HG02588 (cell line): ENCODE data around the gene FAH.
"Not testable (repeated sequence)": the region's sequence is repeated elsewhere in the genome, so short reads cannot be mapped to it uniquely, and the experiment has no call there.

Experiments used
- ATAC-seq: cut with Tn5 transposase; IDR thresholded peaks from one replicate; pipeline ENCODE4 v1.9.1; 2021; ENCODE audit warnings: mild to moderate bottlenecking, moderate library complexity; ENCODE audit not compliant: unreplicated experiment

Gene FAH

GRCh38 chr15:80151148-80151547 is 1.7 kb upstream of the FAH start:
- no peak for ATAC-seq

- no peak for ATAC-seq
These were observed 1.2 kb upstream of the FAH start for GRCh38 chr15:80151576-80151975.

GRCh38 chr15:80152180-80152895 is 461 bp upstream of the FAH start:
- peak; percentile 56 for ATAC-seq

GRCh38 chr15:80153900-80154299 is 1.1 kb downstream of the FAH start:
- no peak for ATAC-seq

- ATAC-seq = no peak
These were observed 1.5 kb downstream of the FAH start for GRCh38 chr15:80154336-80154735.

GRCh38 chr15:80155001-80155377 is 2.2 kb downstream of the FAH start:
- ATAC-seq = no peak

GRCh38 chr15:80155378-80156175 is 2.8 kb downstream of the FAH start:
- ATAC-seq = not testable (repeated sequence)

GRCh38 chr15:80156176-80156720 is 3.4 kb downstream of the FAH start:
- ATAC-seq = no peak

GRCh38 chr15:80157215-80157614 is 4.4 kb downstream of the FAH start:
- no peak for ATAC-seq

- no peak for ATAC-seq
These were observed 6.5 kb downstream of the FAH start for GRCh38 chr15:80159301-80159700.

- no peak for ATAC-seq
These were observed 7.2 kb downstream of the FAH start for GRCh38 chr15:80159811-80160569.

- no peak for ATAC-seq
These were observed 7.9 kb downstream of the FAH start for GRCh38 chr15:80160570-80161156.

- no peak for ATAC-seq
These were observed 8.7 kb downstream of the FAH start for GRCh38 chr15:80161468-80162016.

- ATAC-seq = no peak
These were observed 9.3 kb downstream of the FAH start for GRCh38 chr15:80162059-80162554.

GRCh38 chr15:80163217-80163616 is 10.4 kb downstream of the FAH start:
- no peak for ATAC-seq

- no peak for ATAC-seq
These were observed 11.1 kb downstream of the FAH start for GRCh38 chr15:80163897-80164296.

- ATAC-seq = no peak
These were observed 15.1 kb downstream of the FAH start for GRCh38 chr15:80167936-80168335.

GRCh38 chr15:80168421-80168820 is 15.6 kb downstream of the FAH start:
- no peak for ATAC-seq

GRCh38 chr15:80169768-80170357 is 17.1 kb downstream of the FAH start:
- ATAC-seq = no peak

GRCh38 chr15:80170596-80170995 is 17.8 kb downstream of the FAH start:
- no peak for ATAC-seq
